H1 (cell line): ENCODE results near the gene HNRNPM. TPM values are rescaled to one million over a fixed set of nuclear protein-coding genes. Genes with fewer than 3 reads are reported as not detected.
A peak's percentile ranks its signal among the peaks of the same experiment; 100 is the strongest.

ENCODE experiments used
- CTCF ChIA-PET: fragments of 300-600 bp; sonication (Branson Sonifier 250); formaldehyde crosslinking; loops from one replicate; lab custom pipeline; 2021; ENCODE audit not compliant: partially characterized antibody; lab: Charles Lee
- POLR2A ChIA-PET: fragments of 300-600 bp; sonication (Branson Sonifier 250); formaldehyde crosslinking; loops from one replicate; lab custom pipeline; 2021; ENCODE audit warnings: inconsistent platforms; ENCODE audit not compliant: partially characterized antibody; lab: Charles Lee
- DNase-seq, 2 experiments: peaks; one replicate each; pipeline versions ENCODE4 v3.0.0 to v3.0.0-alpha.2; 2010 to 2022; ENCODE audit warnings: low spot score in 2 of 2, low read depth in 1 of 2, mixed read lengths in 1 of 2
- FAIRE-seq: peaks from 2 replicates; lab custom pipeline; 2011; peaks lifted over from hg19 to GRCh38; lab: Jason Lieb, UNC
- H2AFZ ChIP-seq: 2 replicates; pipeline ENCODE4 v1.8.1; 2012; ENCODE audit warnings: low read length, inconsistent platforms
- H2AK5ac ChIP-seq: 2 replicates; pipeline ENCODE4 v1.6.1; 2013; ENCODE audit warnings: low read depth, low read length
- H2BK120ac ChIP-seq: replicated peaks from 2 replicates; pipeline ENCODE3; 2013; ENCODE audit warnings: low read depth, low read length, inconsistent platforms
- H2BK12ac ChIP-seq: 2 replicates; pipeline ENCODE4 v1.6.1; 2013; ENCODE audit warnings: low read depth, low read length
- H2BK15ac ChIP-seq: 2 replicates; pipeline ENCODE4 v1.6.1; 2013; ENCODE audit warnings: low read length
- H2BK20ac ChIP-seq: 2 replicates; pipeline ENCODE4 v1.6.1; 2013; ENCODE audit warnings: low read length
- H2BK5ac ChIP-seq: 2 replicates; pipeline ENCODE4 v1.6.1; 2013; ENCODE audit warnings: low read depth, low read length
- H3K14ac ChIP-seq: 2 replicates; pipeline ENCODE4 v1.6.1; 2013; ENCODE audit warnings: inconsistent platforms; ENCODE audit not compliant: insufficient read length
- H3K18ac ChIP-seq: 2 replicates; pipeline ENCODE4 v1.6.1; 2013; ENCODE audit warnings: low read length; ENCODE audit errors: extremely low read depth
- H3K23ac ChIP-seq: 2 replicates; pipeline ENCODE4 v1.6.1; 2013; ENCODE audit warnings: inconsistent platforms; ENCODE audit not compliant: insufficient read length
- H3K23me2 ChIP-seq: 2 replicates; pipeline ENCODE4 v1.6.1; 2013; ENCODE audit warnings: low read depth, low read length
- H3K27ac ChIP-seq: 2 replicates; pipeline ENCODE4 v1.6.1; 2011; ENCODE audit warnings: low read depth, low read length, inconsistent platforms
- H3K27me3 ChIP-seq, 4 experiments: replicated peaks in 1 of 4; 1 replicate in 1 of 4; 2 replicates in 3 of 4; pipeline versions ENCODE4 v1.6.1 to v1.8.1; 2011 to 2013; ENCODE audit warnings: low read length in 3 of 4, mild to moderate bottlenecking in 3 of 4, inconsistent platforms in 2 of 4, mixed read lengths in 2 of 4, moderate library complexity in 1 of 4; ENCODE audit not compliant: control insufficient read depth in 3 of 4, insufficient read depth in 3 of 4; ENCODE audit errors: extremely low read depth in 1 of 4
- H3K36me3 ChIP-seq, 4 experiments: 2 replicates each; pipeline versions ENCODE4 v1.6.1 to v1.8.1; 2011 to 2013; ENCODE audit warnings: mild to moderate bottlenecking in 4 of 4, low read length in 3 of 4, moderate library complexity in 2 of 4, control low read depth in 1 of 4, inconsistent platforms in 1 of 4; ENCODE audit not compliant: insufficient read depth in 4 of 4, control insufficient read depth in 2 of 4
- H3K4ac ChIP-seq: replicated peaks from 2 replicates; pipeline ENCODE3; 2013; ENCODE audit warnings: low read length, low read depth, mixed read lengths, inconsistent platforms; ENCODE audit not compliant: insufficient read length
- H3K4me1 ChIP-seq, 4 experiments: replicated peaks in 1 of 4; 1 replicate in 1 of 4; 2 replicates in 3 of 4; pipeline versions ENCODE4 v1.6.1 to v1.8.1; 2011 to 2013; ENCODE audit warnings: low read length in 3 of 4, inconsistent platforms in 2 of 4, mixed read lengths in 1 of 4; ENCODE audit not compliant: insufficient read depth in 4 of 4, control insufficient read depth in 3 of 4
- H3K4me2 ChIP-seq, 2 experiments: 2 replicates each; pipeline versions ENCODE4 v1.6.1 to v1.8.1; 2011 to 2013; ENCODE audit warnings: low read depth in 2 of 2, low read length in 2 of 2, control low read depth in 1 of 2, inconsistent platforms in 1 of 2, mild to moderate bottlenecking in 1 of 2; ENCODE audit not compliant: insufficient read depth in 1 of 2
- H3K4me3 ChIP-seq, 4 experiments: fragments of 200-600, 300-600 bp in 1 of 4; sonication (generic), shearing (Covaris generic), sonication (Bioruptor Twin) in 1 of 4; 2 replicates each; pipeline versions ENCODE4 v1.5.1 to v1.8.1; 2011 to 2016; ENCODE audit warnings: low read length in 4 of 4, low read depth in 3 of 4, control low read depth in 2 of 4, inconsistent platforms in 2 of 4, mild to moderate bottlenecking in 2 of 4, mixed read lengths in 1 of 4, moderate library complexity in 1 of 4; ENCODE audit not compliant: insufficient read depth in 2 of 4; ENCODE audit errors: extremely low read depth in 1 of 4
- H3K56ac ChIP-seq: replicated peaks from 2 replicates; pipeline ENCODE3; 2013; ENCODE audit warnings: low read depth, mild to moderate bottlenecking, mixed read lengths, low read length, inconsistent platforms; ENCODE audit not compliant: insufficient read length
- H3K79me1 ChIP-seq: 2 replicates; pipeline ENCODE4 v1.6.1; 2013; ENCODE audit warnings: low read depth, low read length, control low read depth
- H3K79me2 ChIP-seq, 2 experiments: 2 replicates each; pipeline versions ENCODE4 v1.6.1 to v1.8.1; 2012 to 2013; ENCODE audit warnings: low read length in 2 of 2, mild to moderate bottlenecking in 2 of 2, inconsistent platforms in 1 of 2; ENCODE audit not compliant: insufficient read depth in 2 of 2, control insufficient read depth in 1 of 2
- H3K9ac ChIP-seq, 4 experiments: replicated peaks in 1 of 4; 1 replicate in 1 of 4; 2 replicates in 3 of 4; pipeline versions ENCODE4 v1.6.1 to v1.8.1; 2011 to 2013; ENCODE audit warnings: low read depth in 3 of 4, low read length in 3 of 4, control low read depth in 2 of 4, mild to moderate bottlenecking in 2 of 4, moderate library complexity in 2 of 4, inconsistent platforms in 1 of 4; ENCODE audit errors: extremely low read depth in 1 of 4
- H3K9me3 ChIP-seq, 2 experiments: 2 replicates each; pipeline versions ENCODE4 v1.6.1 to v1.8.1; 2012 to 2013; ENCODE audit warnings: mild to moderate bottlenecking in 2 of 2, moderate library complexity in 2 of 2, control low read depth in 1 of 2, inconsistent platforms in 1 of 2, low read depth in 1 of 2, low read length in 1 of 2, mixed read lengths in 1 of 2; ENCODE audit not compliant: insufficient read depth in 2 of 2
- H4K20me1 ChIP-seq, 2 experiments: replicated peaks in 1 of 2; 2 replicates each; pipeline versions ENCODE3 to v1.8.1; 2011 to 2013; ENCODE audit warnings: inconsistent platforms in 2 of 2, low read length in 2 of 2, mild to moderate bottlenecking in 1 of 2; ENCODE audit not compliant: insufficient read depth in 2 of 2, control insufficient read depth in 1 of 2
- H4K5ac ChIP-seq: 2 replicates; pipeline ENCODE4 v1.6.1; 2013; ENCODE audit warnings: low read length, low read depth, mixed read lengths, inconsistent platforms; ENCODE audit not compliant: insufficient read length
- H4K8ac ChIP-seq: 2 replicates; pipeline ENCODE4 v1.8.0; 2013; ENCODE audit warnings: mild to moderate bottlenecking, moderate library complexity, low read length, inconsistent platforms; ENCODE audit not compliant: insufficient read depth; ENCODE audit errors: extremely low read depth
- H4K91ac ChIP-seq: replicated peaks from 2 replicates; pipeline ENCODE3; 2013; ENCODE audit warnings: low read length, mixed read lengths, inconsistent platforms; ENCODE audit not compliant: insufficient read length
- CEBPB ChIP-seq: IDR thresholded peaks from 2 replicates; pipeline ENCODE4 v1.6.1; 2012; ENCODE audit warnings: low read depth, low read length
- CREB1 ChIP-seq: IDR thresholded peaks from 2 replicates; pipeline ENCODE4 v1.6.1; 2012; ENCODE audit warnings: inconsistent platforms
- GTF2F1 ChIP-seq: IDR thresholded peaks from 2 replicates; pipeline ENCODE4 v1.6.1; 2012; ENCODE audit warnings: low read depth, low read length, improper control_type of control experiment, borderline replicate concordance
- HDAC2 ChIP-seq, 2 experiments: fragments of 300-600 bp in 1 of 2; sonication (generic) in 1 of 2; IDR thresholded peaks; 2 replicates each; pipeline ENCODE4 v1.6.1; 2011 to 2012; ENCODE audit warnings: low read depth in 2 of 2, low read length in 2 of 2, mild to moderate bottlenecking in 2 of 2, moderate library complexity in 2 of 2, borderline replicate concordance in 1 of 2, inconsistent platforms in 1 of 2
- RBBP5 ChIP-seq: IDR thresholded peaks from 2 replicates; pipeline ENCODE4 v1.7.1; 2012; ENCODE audit warnings: low read depth, mild to moderate bottlenecking, inconsistent platforms, low read length, moderate library complexity, borderline replicate concordance
- SIN3A ChIP-seq, 2 experiments: IDR thresholded peaks in 1 of 2; conservative IDR thresholded peaks in 1 of 2; 2 replicates each; pipeline ENCODE4 v1.6.1; 2011 to 2012; ENCODE audit warnings: low read length in 2 of 2, improper control_type of control experiment in 1 of 2, low read depth in 1 of 2, mild to moderate bottlenecking in 1 of 2
- SIX5 ChIP-seq: IDR thresholded peaks from 2 replicates; pipeline ENCODE4 v1.6.1; 2011; ENCODE audit warnings: mild to moderate bottlenecking, low read depth, low read length
- SP1 ChIP-seq: IDR thresholded peaks from 2 replicates; pipeline ENCODE4 v1.6.1; 2011; ENCODE audit warnings: low read depth, low read length
- WGBS, 2 experiments: shearing (Covaris generic) in 1 of 2; methylation state at CpG; one replicate each; pipeline versions ENCODE4 v1.1.6 to v1.1.7; 2013 to 2015; ENCODE audit warnings: low lambda C conversion rate in 2 of 2, mixed read lengths in 2 of 2, inconsistent platforms in 1 of 2, low coverage in 1 of 2, missing lambda C conversion rate in 1 of 2; ENCODE audit not compliant: insufficient replicate concordance in 2 of 2, insufficient coverage in 1 of 2, insufficient read length in 1 of 2; ENCODE audit errors: extremely low coverage in 1 of 2, missing lambda C conversion rate in 1 of 2; 5-methylcytosine and 5-hydroxymethylcytosine counted together
- polyA plus RNA-seq, 7 experiments: library from polyadenylated mRNA; depleted of rRNA in 3 of 7; stranded (reverse) in 5 of 7; unstranded in 2 of 7; fragments of >200 nt in 5 of 7; fragments of 200-250 nt in 2 of 7; gene quantifications; 1 replicate in 5 of 7; 2 replicates in 1 of 7; 4 replicates in 1 of 7; pipeline versions ENCODE4 v1.2.1 to v1.2.3, GENCODE V29; 2011 to 2013; ENCODE audit warnings: missing spikeins in 2 of 7, mixed read lengths in 2 of 7
- total RNA-seq: library from RNA; stranded (reverse); fragmentation: NEBNext Ultra II Directional; extraction: Animal tissue kit (Norgen Biotek cat#: 25700); gene quantifications from 2 replicates; pipeline ENCODE4 v1.2.1, GENCODE V29; 2021
- TF ChIP-seq, protein P1 (sequence below), 3 experiments: IDR thresholded peaks; 1 replicate in 2 of 3; 2 replicates in 1 of 3; pipeline versions ENCODE4 v1.5.1 to v1.6.1; 2011; ENCODE audit warnings: low read length in 3 of 3, mild to moderate bottlenecking in 3 of 3, inconsistent platforms in 2 of 3, low read depth in 1 of 3, moderate library complexity in 1 of 3; ENCODE audit not compliant: insufficient read depth in 1 of 3; ENCODE audit errors: control extremely low read depth in 1 of 3

Gene HNRNPM
- total and polyA plus RNA-seq, 2 of the 8 experiments (the other 6 are each of a cell fraction or from before 2014, with no cell fraction given) = 375 to 474 TPM

DNA sequence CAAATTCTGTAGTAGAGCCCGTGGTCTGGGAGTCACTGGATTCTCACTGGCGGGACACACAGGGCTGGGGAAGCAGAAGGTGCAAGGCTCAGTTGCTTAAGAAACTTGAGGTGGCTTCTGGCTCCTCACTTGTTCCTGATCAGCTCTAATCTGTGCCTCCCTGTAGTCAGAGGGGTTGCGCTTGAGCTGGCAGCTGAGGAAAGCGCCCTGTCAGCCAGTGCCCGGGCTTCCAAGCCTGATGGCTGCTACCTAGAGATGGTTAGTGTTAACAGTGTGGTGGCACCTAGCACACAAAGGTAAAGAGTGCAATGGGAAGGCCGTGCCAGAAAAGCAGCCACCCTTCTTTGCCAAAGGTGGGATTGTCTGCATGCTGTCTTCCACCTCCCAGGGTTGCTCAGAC, 8.8 kb downstream of the HNRNPM start:
- Histone ChIP-seq H3K79me2 (peaks cover 86 to 99% of the 10 kb centered on the region in 2 experiments), H3K27me3 (no peaks in the 10 kb centered on the region), H2BK15ac (no peak overlapping the region), H3K23me2 (no peaks in the 10 kb centered on the region), H4K20me1 (peaks cover 61 to 67% of the 10 kb centered on the region in 2 experiments), H3K4me3 (no peak overlapping the region), H3K27ac (no peak overlapping the region), H3K4me1 (peaks cover 7 to 31% (median 24%) of the 10 kb centered on the region in 4 experiments), H3K9ac (peak overlapping the region in 1 of 4 experiments; percentile 2; a peak in 1 of 7 replicates), H3K4me2 (no peak overlapping the region; a peak in 1 of 4 replicates), H3K18ac (no peak overlapping the region), H3K56ac (no peak overlapping the region), H4K91ac (no peak overlapping the region), H4K5ac (no peak overlapping the region), H2BK5ac (no peak overlapping the region; the same call in 1 of the 2 replicates), H2AK5ac (no peak overlapping the region), H3K36me3 (peaks cover 11 to 35% (median 17%) of the 10 kb centered on the region in 4 experiments; a peak in 6 of 8 replicates), H2BK120ac (no peak overlapping the region), H2BK20ac (no peak overlapping the region), H3K79me1 (peaks cover 7% of the 10 kb centered on the region), H3K9me3 (no peaks in the 10 kb centered on the region), H3K14ac (no peak overlapping the region), H4K8ac (no peak overlapping the region), H2AFZ (no peak overlapping the region), H2BK12ac (no peak overlapping the region), H3K23ac (no peak overlapping the region), H3K4ac (no peak overlapping the region)
- POLR2A ChIA-PET = interaction anchor here (0.9 to 2.1 kb wide), 6 partner anchors 9 to 138 kb away, joined by 3 to 12 read pairs (median 4); partner anchors contain the start of gene HNRNPM
- DNase-seq (no peak), FAIRE-seq (no peak)
- WGBS, 2 experiments = 92% methylated on average over 6 of the region's 6 CpGs; no CpG with 5 or more reads in 1 of the 2 experiments
- CTCF ChIA-PET = interaction anchor here (0.9 to 2.6 kb wide), 11 partner anchors 10 to 128 kb away, joined by 3 to 14 read pairs (median 4); no protein-coding TSS in a partner anchor
- TF ChIP-seq CREB1 (no peak), HDAC2 (IDR thresholded peaks at IDR 0.05; ENCODE audit: borderline replicate concordance in 1 of 2, low read depth in 2 of 2, low read length in 2 of 2) (no peak), SIX5 (no peak), SIN3A (conservative IDR thresholded peaks at IDR 0.05 in 1 of 2, IDR thresholded peaks at IDR 0.05 in 1 of 2; ENCODE audit: low read depth in 1 of 2, low read length in 2 of 2) (no peak), SP1 (no peak), GTF2F1 (no peak), RBBP5 (no peak), CEBPB (no peak)
- TF ChIP-seq, protein P1, sequence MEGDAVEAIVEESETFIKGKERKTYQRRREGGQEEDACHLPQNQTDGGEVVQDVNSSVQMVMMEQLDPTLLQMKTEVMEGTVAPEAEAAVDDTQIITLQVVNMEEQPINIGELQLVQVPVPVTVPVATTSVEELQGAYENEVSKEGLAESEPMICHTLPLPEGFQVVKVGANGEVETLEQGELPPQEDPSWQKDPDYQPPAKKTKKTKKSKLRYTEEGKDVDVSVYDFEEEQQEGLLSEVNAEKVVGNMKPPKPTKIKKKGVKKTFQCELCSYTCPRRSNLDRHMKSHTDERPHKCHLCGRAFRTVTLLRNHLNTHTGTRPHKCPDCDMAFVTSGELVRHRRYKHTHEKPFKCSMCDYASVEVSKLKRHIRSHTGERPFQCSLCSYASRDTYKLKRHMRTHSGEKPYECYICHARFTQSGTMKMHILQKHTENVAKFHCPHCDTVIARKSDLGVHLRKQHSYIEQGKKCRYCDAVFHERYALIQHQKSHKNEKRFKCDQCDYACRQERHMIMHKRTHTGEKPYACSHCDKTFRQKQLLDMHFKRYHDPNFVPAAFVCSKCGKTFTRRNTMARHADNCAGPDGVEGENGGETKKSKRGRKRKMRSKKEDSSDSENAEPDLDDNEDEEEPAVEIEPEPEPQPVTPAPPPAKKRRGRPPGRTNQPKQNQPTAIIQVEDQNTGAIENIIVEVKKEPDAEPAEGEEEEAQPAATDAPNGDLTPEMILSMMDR (IDR thresholded peaks at IDR 0.05; ENCODE audit: control extremely low read depth in 1 of 3, insufficient read depth in 1 of 3, low read depth in 1 of 3, low read length in 3 of 3) = no peak
